Stimulated activated CD4-positive, alpha-beta T cell treated with anti-CD3 and anti-CD28 coated beads, TNF-alpha, amount 100 ng/mL, for 24 hours (primary cell): ENCODE results near the gene ASXL1.
"Not testable (repeated sequence)": the region's sequence is repeated elsewhere in the genome, so short reads cannot be mapped to it uniquely, and the experiment has no call there.

Source experiments
- DNase-seq, 3 experiments: peaks; one replicate each; pipeline ENCODE4 v3.0.0-alpha.2; 2020; ENCODE audit warnings: low read depth in 3 of 3

Gene ASXL1

GRCh38 chr20:32360333-32360634 lies 2.2 kb downstream of the ASXL1 start:
- DNase-seq, result no peak

GRCh38 chr20:32362901-32363364 lies 4.8 kb downstream of the ASXL1 start:
- DNase-seq, result no peak

- DNase-seq, result no peak
These were observed 5.4 kb downstream of the ASXL1 start for GRCh38 chr20:32363492-32363891.

GRCh38 chr20:32364554-32365208 lies 6.5 kb downstream of the ASXL1 start:
- DNase-seq, result no peak

- no peak for DNase-seq
These were observed 7.4 kb downstream of the ASXL1 start for GRCh38 chr20:32365564-32365963.

GRCh38 chr20:32366380-32366779 lies 8.2 kb downstream of the ASXL1 start:
- DNase-seq, result no peak

GRCh38 chr20:32368323-32368722 lies 10.2 kb downstream of the ASXL1 start:
- DNase-seq, result no peak

- no peak for DNase-seq
These were observed 10.8 kb downstream of the ASXL1 start for GRCh38 chr20:32368925-32369324.

- DNase-seq, result no peak
These were observed 12.8 kb downstream of the ASXL1 start for GRCh38 chr20:32370897-32371296.

- no peak for DNase-seq
These were observed 20.3 kb downstream of the ASXL1 start for GRCh38 chr20:32378461-32378860.

GRCh38 chr20:32380037-32380436 lies 21.9 kb downstream of the ASXL1 start:
- DNase-seq, result not testable (repeated sequence)

GRCh38 chr20:32380745-32381144 lies 22.6 kb downstream of the ASXL1 start:
- DNase-seq, result no peak

GRCh38 chr20:32382102-32382950 lies 24.2 kb downstream of the ASXL1 start:
- DNase-seq, result no peak

GRCh38 chr20:32383441-32383840 lies 25.3 kb downstream of the ASXL1 start:
- DNase-seq, result not testable (repeated sequence)

GRCh38 chr20:32385541-32385940 lies 27.4 kb downstream of the ASXL1 start:
- DNase-seq, result no peak

- DNase-seq, result no peak
These were observed 28.0 kb downstream of the ASXL1 start for GRCh38 chr20:32386091-32386490.

- DNase-seq, result peak in 1 of 3 experiments; percentile 4
These were observed 29.1 kb downstream of the ASXL1 start for GRCh38 chr20:32387252-32387651.

- no peak for DNase-seq
These were observed 32.9 kb downstream of the ASXL1 start for GRCh38 chr20:32391003-32391402.

- no peak for DNase-seq
These were observed 36.9 kb downstream of the ASXL1 start for GRCh38 chr20:32395066-32395465.

GRCh38 chr20:32396646-32397160 lies 38.6 kb downstream of the ASXL1 start:
- no peak for DNase-seq

- no peak for DNase-seq
These were observed 39.5 kb downstream of the ASXL1 start for GRCh38 chr20:32397567-32398084.

GRCh38 chr20:32400476-32400875 lies 42.3 kb downstream of the ASXL1 start:
- no peak for DNase-seq

- no peak for DNase-seq
These were observed 45.9 kb downstream of the ASXL1 start for GRCh38 chr20:32404017-32404416.
